HepG2 (cell line): ENCODE results near the gene ZKSCAN4. TPM values are rescaled to one million over a fixed set of nuclear protein-coding genes. Genes with fewer than 3 reads are reported as not detected.

Source experiments
- AGO1 ChIP-seq: fragments of 200-400 bp; formaldehyde crosslinking; IDR thresholded peaks from 2 replicates; pipeline ENCODE4 v1.6.1; 2017; ENCODE audit warnings: mild to moderate bottlenecking, low read depth, low read length, moderate library complexity; ENCODE audit not compliant: poor library complexity, severe bottlenecking
- AGO2 ChIP-seq: fragments of 200-400 bp; formaldehyde crosslinking; optimal IDR thresholded peaks from 2 replicates; pipeline ENCODE3; 2017; ENCODE audit warnings: mild to moderate bottlenecking, low read depth, low read length, moderate library complexity
- KDM2A ChIP-seq: sonication (generic); formaldehyde crosslinking; IDR thresholded peaks from 2 replicates; pipeline ENCODE4 v1.4.0; 2020; ENCODE audit warnings: low read depth, missing genetic modification reagents, borderline replicate concordance
- KDM5B ChIP-seq: sonication (generic); formaldehyde crosslinking; IDR thresholded peaks from 2 replicates; pipeline ENCODE4 v1.4.0; 2020; ENCODE audit warnings: missing genetic modification reagents, mild to moderate bottlenecking, borderline replicate concordance
- NKX3-1 ChIP-seq: sonication (generic); formaldehyde crosslinking; IDR thresholded peaks from 2 replicates; pipeline ENCODE4 v1.5.0; 2020; ENCODE audit warnings: missing genetic modification reagents
- REL ChIP-seq: sonication (generic); formaldehyde crosslinking; conservative IDR thresholded peaks from 2 replicates; pipeline ENCODE4 v1.8.0; 2022; ENCODE audit warnings: mild to moderate bottlenecking, missing genetic modification reagents, moderate library complexity
- UBTF ChIP-seq: sonication (generic); formaldehyde crosslinking; IDR thresholded peaks from 2 replicates; pipeline ENCODE4 v1.4.0; 2020; ENCODE audit warnings: mild to moderate bottlenecking, missing genetic modification reagents
- ZBTB7B ChIP-seq: sonication (generic); formaldehyde crosslinking; IDR thresholded peaks from 2 replicates; pipeline ENCODE4 v1.4.0; 2020; ENCODE audit warnings: missing genetic modification reagents
- ZNF142 ChIP-seq: sonication (generic); formaldehyde crosslinking; IDR thresholded peaks from 2 replicates; pipeline ENCODE4 v1.4.0; 2020; ENCODE audit warnings: missing genetic modification reagents
- ZNF362 ChIP-seq: sonication (generic); formaldehyde crosslinking; IDR thresholded peaks from 2 replicates; pipeline ENCODE4 v1.4.0; 2020; ENCODE audit warnings: missing genetic modification reagents, mild to moderate bottlenecking, borderline replicate concordance
- ZNF549 ChIP-seq: sonication (generic); formaldehyde crosslinking; IDR thresholded peaks from 2 replicates; pipeline ENCODE4 v1.5.0; 2020; ENCODE audit warnings: missing genetic modification reagents
- ZNF567 ChIP-seq: sonication (generic); formaldehyde crosslinking; IDR thresholded peaks from 2 replicates; pipeline ENCODE4 v1.8.1; 2023; ENCODE audit warnings: mild to moderate bottlenecking, missing genetic modification reagents, borderline replicate concordance
- ZNF687 ChIP-seq: sonication (generic); formaldehyde crosslinking; IDR thresholded peaks from 2 replicates; pipeline ENCODE4 v1.5.1; 2020; ENCODE audit warnings: mild to moderate bottlenecking, missing genetic modification reagents, moderate library complexity
- ZSCAN12 ChIP-seq: sonication (generic); formaldehyde crosslinking; IDR thresholded peaks from 2 replicates; pipeline ENCODE4 v1.9.0; 2021; ENCODE audit warnings: mild to moderate bottlenecking, missing genetic modification reagents
- polyA plus RNA-seq, 8 experiments: library from polyadenylated mRNA; depleted of rRNA in 3 of 8; stranded (reverse) in 7 of 8; unstranded in 1 of 8; fragments of >200 nt; fragmentation: Illumina TruSeq in 4 of 8; extraction: Trizol in 4 of 8; gene quantifications; 2 replicates each; pipeline versions ENCODE4 v1.2.1 to v1.2.3, GENCODE V29; 2011 to 2016; ENCODE audit warnings: low read depth in 4 of 8, missing spikeins in 1 of 8, mixed read lengths in 1 of 8; ENCODE audit not compliant: insufficient read depth in 1 of 8
- total RNA-seq, 5 experiments: library from RNA; depleted of rRNA; stranded (reverse); fragments of >200 nt; fragmentation: Illumina TruSeq; extraction: Trizol; gene quantifications; 2 replicates each; pipeline ENCODE4 v1.2.3, GENCODE V29; 2016; ENCODE audit warnings: low read depth in 1 of 5

Gene ZKSCAN4
- total and polyA plus RNA-seq, 2 of the 13 experiments (the other 11 are each of a cell fraction or from before 2014, with no cell fraction given), result 2.9 to 7.8 TPM

GRCh38 chr6:28251661-28252008 is 434 bp downstream of the ZKSCAN4 start (continued):
- TF ChIP-seq ZNF142 (CRISPR knock-in tag), result 0 out of 2 replicates have a peak, but pooled peaks have one; percentile 17
- peak; percentile 55; the same call in 1 of the 2 replicates for TF ChIP-seq ZNF687 (CRISPR knock-in tag)
- no peak for TF ChIP-seq REL
- 0 out of 2 replicates have a peak, but pooled peaks have one; percentile 23 for TF ChIP-seq ZSCAN12 (CRISPR knock-in tag)
- TF ChIP-seq ZNF362 (CRISPR knock-in tag), result no peak
- TF ChIP-seq NKX3-1 (CRISPR knock-in tag), result 0 out of 2 replicates have a peak, but pooled peaks have one; percentile 9
- peak; percentile 40 for TF ChIP-seq AGO2
- no peak for TF ChIP-seq ZNF549
- TF ChIP-seq KDM2A, result peak; percentile 6
- 0 out of 2 replicates have a peak, but pooled peaks have one; percentile 15 for TF ChIP-seq ZNF567 (CRISPR knock-in tag)
- TF ChIP-seq KDM5B (CRISPR knock-in tag), result 0 out of 2 replicates have a peak, but pooled peaks have one; percentile 25
- no peak for TF ChIP-seq ZBTB7B (CRISPR knock-in tag)
- peak; percentile 41 for TF ChIP-seq AGO1
- peak; percentile 62; the same call in 1 of the 2 replicates for TF ChIP-seq UBTF (CRISPR knock-in tag)
- TF ChIP-seq, all 625 proteins: peak for 19
